HG03521 (cell line): ENCODE measurements around the gene PRDM16.
"Not testable (repeated sequence)": the region's sequence is repeated elsewhere in the genome, so short reads cannot be mapped to it uniquely, and the experiment has no call there.

ENCODE experiments used
- ATAC-seq: cut with Tn5 transposase; IDR thresholded peaks from one replicate; pipeline ENCODE4 v1.9.1; 2021; ENCODE audit warnings: mild to moderate bottlenecking, moderate library complexity; ENCODE audit not compliant: unreplicated experiment

PRDM16 gene

DNA sequence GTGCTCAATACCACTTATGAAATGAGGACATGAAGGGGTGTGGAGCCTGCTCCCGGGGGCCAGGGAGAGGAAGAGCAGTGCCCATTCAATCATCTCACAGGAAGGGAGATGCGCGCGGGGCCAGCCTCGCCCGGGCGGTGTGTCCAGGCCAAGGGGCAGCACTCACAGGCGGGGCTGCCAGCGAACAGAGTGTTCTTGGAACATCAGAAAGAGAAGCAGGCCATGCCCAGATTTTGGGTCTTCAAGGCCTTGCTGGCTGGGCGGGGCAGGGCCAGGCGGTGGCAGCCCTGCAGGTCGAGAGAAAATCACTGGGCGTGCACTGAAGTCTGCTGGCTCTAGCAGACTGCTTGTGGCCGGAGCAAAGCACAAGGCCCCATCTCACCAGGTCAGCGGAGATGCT, 168.6 kb downstream of the PRDM16 start:
- ATAC-seq, result no peak

DNA sequence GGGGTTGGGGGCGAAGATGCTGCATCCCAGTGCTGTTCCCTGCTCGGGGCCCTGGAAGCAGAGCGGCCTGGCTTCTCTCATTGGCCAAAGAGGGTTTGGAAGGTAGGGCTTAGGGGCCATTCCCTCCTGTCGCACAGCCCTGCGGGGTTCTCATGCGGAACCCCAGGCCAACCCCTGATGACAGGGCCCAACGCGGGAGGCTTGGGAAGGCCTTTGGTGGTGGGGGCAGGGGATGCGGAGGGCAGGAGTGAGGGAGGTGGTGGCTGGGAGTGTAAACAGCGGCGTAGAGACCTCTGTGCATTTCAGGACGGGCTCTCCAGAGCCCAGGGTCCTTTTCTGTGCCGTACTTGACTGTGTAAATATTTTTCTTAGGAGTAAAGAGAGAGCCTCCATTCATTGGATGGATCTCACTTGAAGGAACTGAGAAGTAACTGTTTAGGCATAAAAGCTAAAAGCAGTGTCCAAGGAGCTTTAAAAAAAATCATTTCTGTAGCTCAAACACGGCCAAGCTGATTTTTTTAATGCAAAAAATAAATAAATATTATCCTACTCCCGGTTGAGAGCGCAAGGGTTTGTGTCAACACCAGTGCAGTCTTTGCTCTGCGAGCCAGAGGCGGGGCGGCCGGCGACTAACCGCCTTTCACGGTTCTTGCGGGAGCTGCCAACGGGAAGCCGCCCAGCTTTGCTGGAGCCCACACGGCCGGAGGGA, 169.1 kb downstream of the PRDM16 start:
- no peak for ATAC-seq

DNA sequence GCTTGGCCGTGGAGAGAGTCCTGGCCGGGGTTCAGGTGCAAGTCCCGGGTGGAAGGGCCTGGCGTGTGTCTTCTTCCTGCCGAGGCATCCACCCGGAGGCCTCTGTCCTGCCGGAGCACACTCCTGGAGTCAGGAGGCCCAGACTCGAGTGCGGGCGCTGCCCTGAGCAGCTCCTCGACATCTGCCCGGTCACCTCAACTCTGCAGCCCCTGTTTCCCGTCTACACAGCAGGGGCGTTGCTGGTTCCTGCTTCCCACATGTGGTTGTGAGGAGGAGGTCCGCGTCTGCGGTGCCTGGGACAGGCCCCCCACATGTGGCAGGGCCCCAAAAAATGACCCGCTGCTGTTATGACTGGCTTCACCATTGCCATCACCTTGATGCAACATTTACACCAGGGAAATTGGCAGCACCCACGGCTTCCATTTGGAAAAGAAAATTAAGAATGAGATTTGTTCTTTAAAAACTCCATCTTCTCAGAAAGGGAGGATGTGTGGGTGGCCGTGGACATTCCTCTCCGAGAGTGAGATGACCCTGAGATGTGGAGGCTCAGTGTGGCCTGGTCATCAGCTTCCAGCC, 169.8 kb downstream of the PRDM16 start:
- no peak for ATAC-seq

DNA sequence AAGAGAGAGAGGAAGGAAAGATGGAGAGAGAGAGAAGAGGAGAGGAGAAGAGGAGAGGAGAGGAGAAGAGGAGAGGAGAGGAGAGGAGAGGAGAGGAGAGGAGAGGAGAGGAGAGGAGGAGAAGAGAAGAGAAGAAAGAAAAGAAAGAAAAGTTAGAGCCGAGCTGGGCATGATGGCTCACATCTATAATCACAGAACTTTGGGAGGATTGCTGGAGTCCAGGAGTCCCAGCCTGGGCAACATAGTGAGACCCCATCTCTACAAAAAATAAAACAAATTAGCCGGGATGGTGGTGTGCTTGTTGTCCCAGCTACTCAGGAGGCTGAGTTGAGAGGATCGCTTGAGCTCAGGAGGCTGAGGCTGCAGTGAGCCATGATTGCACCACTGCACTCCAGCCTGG, 171.0 kb downstream of the PRDM16 start:
- not testable (repeated sequence) for ATAC-seq

DNA sequence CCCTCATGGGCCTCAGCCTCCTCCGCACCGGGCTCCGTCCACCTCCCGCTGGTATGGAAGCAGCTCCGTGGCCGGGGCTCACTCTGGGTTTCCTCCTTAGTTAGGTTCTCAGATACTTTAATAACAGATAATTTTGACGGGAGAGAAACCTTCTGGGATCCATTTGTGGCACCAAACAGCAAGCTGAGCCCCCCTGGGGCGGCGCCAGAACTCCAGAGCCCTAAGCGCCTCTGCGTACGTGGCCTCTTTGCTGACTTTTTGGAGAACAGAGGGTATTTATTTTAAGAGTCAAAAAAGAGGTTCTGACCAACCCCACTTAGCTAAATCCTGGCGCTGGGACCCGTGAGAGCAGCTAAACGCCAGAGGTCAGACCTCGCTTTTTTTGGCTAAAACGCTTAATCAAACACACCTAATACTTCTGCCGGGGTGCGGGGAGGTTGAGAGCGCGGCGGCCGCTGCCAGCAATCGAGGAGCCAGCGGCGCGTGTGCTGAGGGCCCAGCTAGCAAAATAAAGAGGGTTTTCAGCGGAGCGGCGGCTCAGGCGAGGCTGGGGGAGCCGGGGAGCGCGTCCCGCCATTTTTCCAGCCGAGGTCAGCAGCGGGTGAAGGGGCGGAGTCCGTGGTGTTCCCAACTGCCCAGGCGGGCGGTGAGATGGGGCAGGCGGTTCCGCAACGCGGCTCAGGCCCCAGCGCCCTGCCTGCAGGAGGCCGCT, 171.7 kb downstream of the PRDM16 start:
- no peak for ATAC-seq

- ATAC-seq, result no peak
These were observed 172.2 kb downstream of the PRDM16 start for GRCh38 chr1:3241236-3241550.

DNA sequence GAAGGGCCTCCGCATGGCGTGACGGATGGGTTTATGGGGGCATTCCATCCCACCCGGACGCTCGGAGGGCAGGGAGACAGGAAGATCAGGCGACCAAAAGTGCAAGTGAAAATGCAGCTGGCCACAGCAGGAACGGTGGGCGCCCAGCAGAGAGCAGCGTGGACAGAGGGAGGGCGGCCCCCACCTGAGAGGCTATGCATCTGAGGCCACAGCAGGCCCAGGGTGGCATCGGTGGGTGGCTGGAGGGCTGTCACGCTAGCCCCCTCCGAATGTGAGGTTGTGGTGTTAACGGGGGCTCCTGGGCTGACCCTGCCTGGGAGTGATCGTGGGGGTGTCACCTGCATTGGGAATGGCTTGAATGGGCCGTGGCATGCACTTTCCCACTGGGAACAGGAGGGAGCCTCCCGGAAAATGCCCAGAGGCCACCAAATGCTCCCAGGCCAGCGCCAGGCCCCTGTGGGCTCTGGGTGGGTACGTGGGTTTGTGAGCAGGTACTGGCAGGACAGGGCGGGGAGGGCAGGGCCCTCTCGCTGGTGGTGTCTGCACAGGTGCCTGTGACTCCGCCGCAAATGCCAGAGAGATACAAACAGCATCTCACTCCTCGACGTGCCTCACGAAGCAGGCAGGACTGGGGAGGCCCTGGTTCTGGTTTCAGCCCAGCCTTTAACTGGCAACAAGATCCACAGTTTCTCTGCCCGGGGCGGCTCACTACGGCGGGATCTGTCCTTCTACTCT, 172.8 kb downstream of the PRDM16 start:
- ATAC-seq, result no peak

DNA sequence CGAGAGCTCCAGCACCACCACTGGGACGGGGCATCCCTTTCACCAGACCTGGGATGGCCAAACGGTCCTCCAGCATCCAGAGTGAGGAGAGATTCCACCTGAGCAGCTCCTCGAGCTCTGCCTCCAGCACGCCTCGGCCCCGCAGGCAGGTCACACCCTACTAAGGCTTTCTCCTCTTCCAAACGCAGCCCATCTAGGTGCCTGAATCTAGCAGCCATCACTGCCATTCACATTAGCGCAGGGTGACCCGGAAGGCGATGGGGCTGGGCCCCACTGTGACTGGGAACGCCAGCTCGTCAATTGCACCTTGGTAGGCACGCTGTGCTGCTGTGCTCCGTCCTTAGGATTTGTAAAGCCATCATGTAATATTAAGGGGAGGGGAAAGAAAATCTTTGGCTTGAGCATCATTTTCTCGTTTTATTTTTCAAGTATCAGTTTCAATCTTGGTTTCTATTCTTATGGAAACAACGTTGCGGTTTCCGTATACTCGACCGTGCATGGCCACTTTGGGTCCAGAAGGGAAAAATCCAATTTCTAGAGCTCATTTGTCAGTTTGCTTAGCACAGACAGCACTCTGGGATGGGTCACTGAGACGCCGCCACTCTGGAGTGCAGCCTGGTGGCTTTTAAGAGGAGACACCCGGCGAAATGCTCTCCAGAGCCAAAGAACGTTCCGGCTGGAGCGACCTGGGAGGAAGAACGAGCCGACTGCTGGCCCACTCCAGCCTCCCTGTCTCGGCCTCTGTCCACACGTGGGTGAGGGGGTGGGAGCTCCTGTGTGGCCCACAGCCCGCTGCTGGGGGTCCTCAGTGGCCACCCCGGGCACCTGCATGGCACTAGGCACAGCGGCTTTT, 173.6 kb downstream of the PRDM16 start:
- no peak for ATAC-seq

DNA sequence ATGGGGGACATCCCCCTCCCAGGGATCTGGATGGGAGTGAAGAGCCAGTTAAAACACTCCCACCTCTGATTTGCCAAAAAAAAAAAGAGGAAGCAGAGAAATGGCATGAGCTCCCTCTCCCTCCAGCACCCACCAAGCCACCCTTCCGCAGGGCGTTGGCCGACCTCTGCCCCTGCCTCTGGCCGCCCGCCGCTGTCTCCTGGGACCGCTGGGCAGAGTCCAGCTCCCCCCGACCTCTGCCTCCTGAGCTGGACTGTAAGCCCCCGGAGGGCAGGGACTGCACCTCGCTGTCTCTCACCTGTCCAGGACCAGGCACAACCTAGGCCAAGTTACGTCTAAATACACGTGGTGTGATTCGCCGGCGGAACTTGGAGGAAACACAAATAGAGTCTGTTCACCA, 174.3 kb downstream of the PRDM16 start:
- no peak for ATAC-seq

DNA sequence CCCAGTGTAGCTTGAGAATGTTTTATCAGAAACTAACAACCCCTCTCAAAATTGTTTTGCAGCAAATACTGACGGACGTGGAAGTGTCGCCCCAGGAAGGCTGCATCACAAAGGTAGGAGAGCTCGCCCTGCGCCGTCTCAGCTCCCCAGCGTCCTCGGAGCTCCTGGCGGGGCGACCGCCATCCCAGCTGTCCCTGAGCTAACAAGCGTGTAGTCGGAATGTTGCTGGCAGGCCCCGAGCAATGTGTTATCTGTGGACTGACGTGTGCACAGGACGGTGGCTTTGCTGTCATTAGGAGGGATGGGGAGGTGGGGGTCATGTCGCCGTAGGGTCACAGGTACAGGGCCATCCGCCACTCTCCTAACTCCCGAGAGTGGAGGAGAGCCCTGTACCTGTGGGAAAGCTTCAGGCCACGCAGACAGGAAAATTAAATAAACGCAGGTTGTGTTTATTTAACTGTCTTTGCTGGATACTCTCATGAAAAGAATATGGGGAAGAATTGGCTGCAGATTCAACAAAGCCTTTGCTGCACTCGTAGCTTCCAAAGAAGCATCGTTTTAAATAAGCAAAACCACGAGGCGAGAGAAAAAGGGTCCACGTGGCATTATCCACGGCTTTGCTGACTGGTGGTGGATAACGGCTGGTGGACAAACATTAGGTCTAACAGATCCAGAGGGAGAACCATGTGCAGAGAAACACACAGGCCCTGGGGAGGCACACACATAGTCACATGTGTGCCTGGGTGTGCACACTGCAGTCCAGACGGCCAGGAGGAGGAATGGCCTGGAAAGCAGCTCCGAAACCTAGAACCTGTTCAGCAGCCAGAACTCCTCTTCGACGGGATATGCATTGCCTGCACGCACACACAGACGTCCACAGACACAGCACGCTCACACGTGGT, 175.3 kb downstream of the PRDM16 start:
- ATAC-seq, result no peak

DNA sequence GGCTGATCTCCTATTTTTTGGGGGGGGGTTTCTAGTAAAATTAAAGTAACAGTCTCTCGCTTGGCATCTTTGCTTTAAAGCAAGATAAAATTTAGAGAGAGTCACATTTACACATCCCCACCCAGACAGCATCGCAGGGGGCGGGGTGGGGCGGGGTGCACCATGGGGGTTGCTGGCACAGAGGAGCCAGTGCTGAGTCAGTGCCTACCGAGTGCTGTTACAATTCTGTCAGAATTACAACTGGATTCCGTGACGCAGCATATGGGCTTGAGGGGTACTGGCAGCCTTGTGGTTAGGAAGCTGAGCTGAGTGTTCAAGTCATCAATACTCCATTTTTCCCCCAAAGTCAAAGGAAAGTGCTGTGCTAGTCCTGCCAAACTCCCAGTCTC, 175.9 kb downstream of the PRDM16 start:
- no peak for ATAC-seq

DNA sequence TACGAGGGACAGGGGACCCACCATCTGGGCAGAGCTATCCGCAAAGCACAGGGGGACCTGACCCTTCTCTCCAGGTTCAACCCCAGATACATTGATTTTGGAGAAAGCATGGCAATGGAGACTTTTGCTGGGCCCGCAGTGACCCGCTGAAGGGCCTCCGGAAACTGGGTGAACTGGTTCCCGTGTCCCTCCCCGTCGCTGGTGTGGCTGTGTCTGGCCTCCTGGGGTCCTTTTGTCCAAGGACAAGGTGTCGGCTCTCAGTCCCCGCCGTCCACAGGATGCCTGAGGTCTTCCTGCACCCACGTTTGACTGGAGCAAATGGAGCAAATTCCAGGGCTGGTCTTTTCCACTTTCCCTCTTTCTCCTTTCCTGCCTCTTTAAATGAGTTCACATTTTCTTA, 176.3 kb downstream of the PRDM16 start:
- no peak for ATAC-seq

DNA sequence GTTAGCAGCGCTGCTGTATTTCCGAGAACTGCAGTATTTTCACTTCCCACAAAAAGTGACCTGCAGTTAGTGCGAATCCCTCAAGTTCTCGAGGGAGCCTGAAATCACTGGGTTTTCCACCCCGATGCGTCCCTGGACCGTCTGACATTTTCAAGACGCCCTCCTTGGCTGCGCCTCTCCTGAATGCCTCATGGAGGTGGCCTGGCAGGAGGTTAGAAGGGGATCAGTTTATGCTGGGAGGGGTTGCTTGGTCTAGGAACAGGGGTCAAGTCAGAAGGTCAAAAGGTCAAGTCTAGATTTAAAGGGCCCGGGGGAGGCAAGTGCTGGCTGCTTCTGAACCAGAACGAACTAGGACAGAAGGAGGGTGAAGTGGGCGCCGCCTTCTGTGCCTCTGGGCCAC, 176.8 kb downstream of the PRDM16 start:
- no peak for ATAC-seq

DNA sequence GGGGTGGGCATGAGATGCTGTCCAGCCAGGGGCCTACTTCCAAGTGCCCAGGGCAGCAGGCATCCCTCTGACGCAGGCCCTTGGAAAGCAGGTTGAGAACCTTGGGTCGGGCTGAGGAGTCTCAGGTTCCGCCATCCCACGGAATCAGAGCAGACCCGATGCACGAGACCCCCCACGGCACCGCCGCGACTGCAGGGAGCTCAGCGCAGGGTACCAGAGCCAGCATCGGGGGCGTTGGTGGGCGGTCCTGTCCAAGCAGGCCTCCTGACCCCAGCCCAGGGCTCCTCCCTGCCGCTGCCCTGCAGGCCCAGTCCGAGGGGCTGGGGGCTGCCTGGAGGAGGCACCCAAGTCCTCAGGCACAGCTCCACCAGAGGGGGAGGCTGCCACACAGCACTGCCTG, 177.2 kb downstream of the PRDM16 start:
- ATAC-seq, result no peak

DNA sequence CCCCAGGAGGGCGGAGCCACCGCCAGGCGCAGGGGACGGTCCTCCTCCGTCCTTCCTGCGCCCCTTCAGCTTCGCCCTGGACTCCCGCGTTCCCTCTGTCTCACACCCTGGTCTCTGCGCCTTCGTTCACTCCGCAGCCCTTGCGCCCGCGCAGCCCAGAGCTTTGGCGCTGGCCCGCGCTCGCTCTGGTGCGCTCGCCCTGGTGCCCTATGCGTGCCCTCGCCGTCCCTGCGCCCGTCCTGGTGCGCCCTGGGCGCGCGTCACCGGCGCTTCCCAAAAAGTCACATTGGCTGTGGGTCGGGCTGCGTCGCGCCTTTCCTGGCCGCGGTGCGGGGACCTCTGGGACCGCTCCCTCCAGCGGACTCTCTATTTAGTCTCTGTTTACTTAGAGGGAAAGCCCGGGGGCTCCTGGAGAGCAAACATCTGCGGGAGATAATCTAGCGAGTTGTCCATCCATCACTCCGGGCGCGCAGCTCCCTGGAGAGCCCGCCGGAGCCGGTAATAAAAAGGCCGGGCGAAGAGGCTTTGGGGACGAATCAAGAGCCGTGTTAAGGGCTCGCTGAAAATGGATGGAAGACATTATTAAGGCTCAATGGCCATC, 178.6 kb downstream of the PRDM16 start:
- ATAC-seq, result no peak

DNA sequence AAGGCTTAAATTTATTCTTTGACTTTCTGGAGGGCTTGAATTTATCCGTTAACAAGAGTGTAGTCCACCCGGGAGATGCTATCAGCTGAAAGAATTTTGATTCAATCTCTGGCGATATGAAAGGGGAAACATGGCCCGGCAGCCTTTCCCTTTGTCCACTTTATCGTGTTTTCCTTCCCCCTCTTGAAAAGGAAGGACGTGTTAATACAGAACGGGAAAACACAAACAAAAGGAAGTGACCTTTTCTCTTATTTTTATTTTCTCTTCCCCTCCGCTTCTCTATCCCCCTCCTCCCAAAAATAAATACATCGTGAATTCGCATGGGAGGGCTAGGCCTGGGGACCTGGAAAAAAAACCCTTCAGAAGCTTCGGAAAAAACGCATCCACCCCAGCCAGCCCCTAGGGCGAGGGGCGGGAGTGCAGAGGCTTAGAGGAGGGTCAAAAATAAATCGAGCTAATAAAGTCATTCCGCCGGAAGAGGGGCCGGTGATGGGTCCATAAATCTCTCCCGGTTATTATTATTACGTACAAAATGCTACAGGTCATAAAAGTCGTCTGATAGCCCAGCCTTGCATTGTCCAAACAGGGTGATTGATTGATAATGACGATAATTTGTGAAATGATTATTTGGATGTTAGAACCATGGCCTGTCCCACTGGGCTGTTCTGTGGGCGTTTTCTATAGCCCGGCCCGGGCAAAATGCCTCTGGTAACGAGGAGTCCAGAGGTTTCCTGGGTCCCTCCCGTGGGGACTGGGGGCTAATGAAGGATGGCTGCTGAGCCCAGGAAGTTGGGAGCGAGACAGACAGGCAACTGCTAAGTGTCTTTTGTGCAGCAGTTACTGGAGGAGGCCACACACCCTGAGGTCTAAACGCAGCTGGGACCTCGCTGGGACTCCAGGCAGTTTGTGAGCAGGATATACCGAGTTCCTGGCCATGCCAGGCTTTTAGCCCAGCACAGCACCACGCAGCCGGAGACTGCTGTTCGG, 179.4 kb downstream of the PRDM16 start:
- no peak for ATAC-seq

GRCh38 chr1:3249231-3249630, 180.2 kb downstream of the PRDM16 start:
- ATAC-seq, result no peak
